CD4-positive, alpha-beta T cell treated with Interleukin-21 for 1 hour (primary cell): ENCODE data around the gene GARIN5A.
A peak's percentile ranks its signal among the peaks of the same experiment; 100 is the strongest.

ENCODE experiments used
- DNase-seq: peaks from one replicate; pipeline ENCODE4 v3.0.0-alpha.2; 2020

GARIN5A gene

GRCh38 chr19:50432221-50433028 is 44.2 kb downstream of the GARIN5A start, which contains the start of gene MYBPC2:
TSS of gene MYBPC2 (plus strand) at chr19:50432892. CDS start at chr19:50432954, 62 bp downstream.
- DNase-seq = no peak

- DNase-seq = peak; percentile 93
Measured at GRCh38 chr19:50431343-50432220, 45.1 kb downstream of the GARIN5A start.

GRCh38 chr19:50430888-50431342 is 45.7 kb downstream of the GARIN5A start:
- no peak for DNase-seq

GRCh38 chr19:50428772-50429463 is 47.7 kb downstream of the GARIN5A start:
- DNase-seq = no peak

DNA sequence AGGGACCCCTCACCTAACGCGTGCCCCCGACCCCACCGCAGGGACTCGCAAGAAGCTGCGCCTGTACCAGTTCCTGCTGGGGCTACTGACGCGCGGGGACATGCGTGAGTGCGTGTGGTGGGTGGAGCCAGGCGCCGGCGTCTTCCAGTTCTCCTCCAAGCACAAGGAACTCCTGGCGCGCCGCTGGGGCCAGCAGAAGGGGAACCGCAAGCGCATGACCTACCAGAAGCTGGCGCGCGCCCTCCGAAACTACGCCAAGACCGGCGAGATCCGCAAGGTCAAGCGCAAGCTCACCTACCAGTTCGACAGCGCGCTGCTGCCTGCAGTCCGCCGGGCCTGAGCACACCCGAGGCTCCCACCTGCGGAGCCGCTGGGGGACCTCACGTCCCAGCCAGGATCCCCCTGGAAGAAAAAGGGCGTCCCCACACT is 48.6 kb downstream of the GARIN5A start:
- peak; percentile 56 for DNase-seq

GRCh38 chr19:50427318-50427925 is 49.2 kb downstream of the GARIN5A start:
- no peak for DNase-seq

GRCh38 chr19:50425581-50425980 is 51.1 kb downstream of the GARIN5A start:
- no peak for DNase-seq

- DNase-seq = no peak
Measured at GRCh38 chr19:50423279-50424113, 53.2 kb downstream of the GARIN5A start.

GRCh38 chr19:50422397-50423278 is 54.0 kb downstream of the GARIN5A start:
- DNase-seq = no peak

DNA sequence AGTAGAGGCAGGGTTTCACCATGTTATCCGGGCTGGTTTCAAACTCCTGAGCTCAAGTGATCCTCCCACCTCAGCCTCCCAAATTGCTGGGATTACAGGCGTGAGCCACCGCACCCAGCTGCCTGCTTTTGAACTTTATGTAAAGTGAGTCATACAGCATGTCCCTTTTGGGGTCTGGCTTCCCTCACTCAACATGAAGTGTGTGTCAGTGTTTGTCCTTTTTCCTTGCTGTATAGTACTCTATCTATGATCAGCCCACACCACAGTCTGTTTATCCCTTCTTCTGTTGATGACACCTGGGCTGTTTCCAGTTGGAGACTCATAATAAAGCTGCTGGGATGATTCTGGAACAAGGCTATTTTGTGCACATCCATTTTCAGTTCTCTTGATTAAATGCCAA is 55.8 kb downstream of the GARIN5A start:
- DNase-seq = no peak

GRCh38 chr19:50420127-50420526 is 56.5 kb downstream of the GARIN5A start:
- no peak for DNase-seq

- no peak for DNase-seq
Measured at GRCh38 chr19:50419580-50420035, 57.0 kb downstream of the GARIN5A start.

GRCh38 chr19:50419022-50419579 is 57.5 kb downstream of the GARIN5A start:
- DNase-seq = no peak

- no peak for DNase-seq
Measured at GRCh38 chr19:50418176-50419021, 58.2 kb downstream of the GARIN5A start, which contains the start of gene SPIB. TSS of gene SPIB (plus strand) at chr19:50418938. CDS start at chr19:50418963, 25 bp downstream.

DNA sequence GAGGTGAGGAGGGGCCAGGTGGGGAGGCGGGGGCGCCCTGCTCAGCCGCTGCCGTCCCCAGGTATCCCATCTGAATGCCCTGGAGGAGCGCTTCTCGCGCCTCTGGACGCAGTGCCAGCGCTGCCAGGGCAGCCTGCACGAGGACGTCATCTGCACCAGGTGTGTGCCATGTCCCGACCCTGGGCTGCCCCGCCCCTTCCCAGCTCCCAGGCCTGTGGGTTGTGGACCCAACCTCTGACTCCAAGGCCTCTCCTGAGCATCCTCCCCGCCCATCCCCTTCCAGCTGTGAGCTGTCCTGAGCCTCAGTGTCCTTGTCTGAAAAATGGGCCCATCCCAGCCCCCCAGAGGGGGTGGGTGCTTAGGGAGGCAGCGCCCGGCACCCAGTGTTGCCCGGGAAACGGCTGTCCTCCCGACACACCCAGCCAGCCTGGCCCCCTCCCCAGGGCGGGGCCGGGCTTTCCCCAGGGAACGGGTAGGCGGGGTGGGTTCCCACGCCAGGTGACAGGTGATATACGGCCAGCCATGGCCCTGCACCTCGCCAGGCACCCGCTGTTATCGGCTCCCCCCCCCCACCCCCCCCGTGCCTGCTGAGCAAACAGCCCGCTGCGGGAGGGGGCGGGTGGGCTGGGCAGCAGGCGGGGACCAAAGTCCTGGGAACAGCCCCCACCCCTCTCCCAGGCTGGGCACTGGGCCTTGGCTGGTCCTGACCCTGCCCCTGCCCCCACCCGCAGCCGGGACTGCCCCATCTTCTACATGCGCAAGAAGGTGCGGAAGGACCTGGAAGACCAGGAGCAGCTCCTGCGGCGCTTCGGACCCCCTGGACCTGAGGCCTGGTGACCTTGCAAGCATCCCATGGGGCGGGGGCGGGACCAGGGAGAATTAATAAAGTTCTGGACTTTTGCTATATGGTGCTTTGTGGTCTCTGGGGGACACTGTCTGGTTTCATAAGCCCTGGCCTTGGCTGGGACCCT is 59.3 kb downstream of the GARIN5A start:
- no peak for DNase-seq
